HS-5 (cell line): ENCODE measurements around the gene GNS.

Experiments used
- DNase-seq: peaks from one replicate; pipeline ENCODE4 v3.0.0-alpha.2; 2012; ENCODE audit warnings: low read depth

Gene GNS

GRCh38 chr12:64674367-64674922, 84.8 kb downstream of the GNS start:
- DNase-seq: no peak

DNA sequence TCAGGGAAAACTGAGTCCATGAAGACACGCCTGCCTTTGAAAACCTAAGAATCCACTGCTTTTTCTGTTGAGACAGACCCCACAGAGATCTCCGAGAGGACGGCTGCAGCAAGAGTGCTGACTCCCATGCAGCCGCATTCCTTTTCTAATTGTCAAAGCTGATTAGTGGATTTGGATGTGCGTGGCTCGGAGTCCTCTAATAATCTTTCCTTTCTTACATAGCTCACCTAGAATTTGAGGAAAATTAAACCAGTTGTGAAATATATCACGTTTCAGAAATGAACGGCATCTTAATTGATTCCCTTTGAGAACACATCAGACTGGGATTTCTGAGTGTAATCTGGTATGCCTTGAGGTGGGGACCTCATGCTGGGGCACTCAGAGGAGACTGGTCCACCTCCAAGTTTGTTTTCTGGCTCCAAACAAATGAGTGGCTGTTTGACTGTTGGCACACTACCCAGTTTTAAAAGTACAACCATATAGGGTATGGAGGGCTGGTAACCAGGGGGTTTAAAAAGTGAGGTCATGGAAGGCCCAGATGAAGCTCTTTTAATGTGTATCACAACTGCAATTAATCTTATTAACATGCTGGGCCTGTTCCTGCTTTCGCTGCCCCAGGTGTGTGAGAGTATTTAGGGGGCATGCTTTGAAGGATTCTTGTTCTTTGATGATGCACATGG, 85.6 kb downstream of the GNS start:
- DNase-seq: no peak

- DNase-seq: no peak
Measured at GRCh38 chr12:64672925-64673409, 86.2 kb downstream of the GNS start.

GRCh38 chr12:64671681-64672080, 87.5 kb downstream of the GNS start:
- no peak for DNase-seq

- no peak for DNase-seq
Measured at GRCh38 chr12:64670919-64671639, 88.1 kb downstream of the GNS start.

GRCh38 chr12:64670019-64670418, 89.2 kb downstream of the GNS start:
- DNase-seq: no peak

- no peak for DNase-seq
Measured at GRCh38 chr12:64669270-64669842, 89.8 kb downstream of the GNS start.

GRCh38 chr12:64667793-64668192, 91.4 kb downstream of the GNS start:
- DNase-seq: no peak

GRCh38 chr12:64666054-64666914, 92.9 kb downstream of the GNS start:
- DNase-seq: no peak

DNA sequence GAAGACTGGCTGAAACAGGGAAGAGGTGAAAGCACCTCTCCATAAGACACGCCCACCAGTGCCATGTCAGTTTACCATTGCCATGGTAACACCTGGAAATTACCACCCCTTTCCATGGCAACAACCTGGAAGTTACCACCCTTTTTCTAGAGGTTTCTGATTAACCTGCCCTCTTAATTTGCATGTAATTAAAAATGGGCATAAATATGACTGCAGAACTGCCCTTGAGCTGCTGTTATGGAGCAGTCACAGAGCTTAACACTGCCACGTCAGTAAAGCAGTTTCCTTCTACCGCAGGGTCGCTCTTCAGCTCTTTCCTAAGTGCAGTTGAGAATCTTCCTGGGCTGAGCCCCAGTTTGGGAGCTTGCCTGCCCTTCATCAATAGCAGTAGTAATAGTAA, 93.7 kb downstream of the GNS start:
- no peak for DNase-seq
